ENCODE results near the gene FAM236D.
"Not testable (repeated sequence)": the region's sequence is repeated elsewhere in the genome, so short reads cannot be mapped to it uniquely, and the experiment has no call there.

The FAM236D gene

GRCh38 chrX:72808110-72808509 lies at the start of gene FAM236D:
Gene FAM236D (minus strand): TSS chrX:72808210. CDS start chrX:72808110, 100 bp downstream.
- DNase-seq (ENCODE audit: low spot score in 2 of 2); H3K9me3 Mint-ChIP-seq; H3K4me1 Mint-ChIP-seq; ATAC-seq; H3K36me3 Mint-ChIP-seq; H3K27ac Mint-ChIP-seq; H3K4me3 Mint-ChIP-seq: not testable (repeated sequence)

- DNase-seq (ENCODE audit: low spot score in 2 of 2); H3K36me3 Mint-ChIP-seq; H3K27ac Mint-ChIP-seq; H3K4me1 Mint-ChIP-seq; H3K4me3 Mint-ChIP-seq; ATAC-seq; H3K9me3 Mint-ChIP-seq: not testable (repeated sequence)
Measured at GRCh38 chrX:72837532-72837931, 29.5 kb upstream of the FAM236D start.

- ATAC-seq; H3K27ac Mint-ChIP-seq; DNase-seq (ENCODE audit: low spot score in 2 of 2); H3K36me3 Mint-ChIP-seq; H3K9me3 Mint-ChIP-seq; H3K4me1 Mint-ChIP-seq; H3K4me3 Mint-ChIP-seq: not testable (repeated sequence)
Measured at GRCh38 chrX:72830701-72831100, 22.7 kb upstream of the FAM236D start.

GRCh38 chrX:72790390-72790789 lies 17.6 kb downstream of the FAM236D start:
- not testable (repeated sequence) for H3K4me3 Mint-ChIP-seq; H3K9me3 Mint-ChIP-seq; DNase-seq (ENCODE audit: low spot score in 2 of 2); H3K4me1 Mint-ChIP-seq; H3K36me3 Mint-ChIP-seq; ATAC-seq; H3K27ac Mint-ChIP-seq

GRCh38 chrX:72788142-72788541 lies 19.9 kb downstream of the FAM236D start:
- H3K36me3 Mint-ChIP-seq; H3K4me1 Mint-ChIP-seq; ATAC-seq; H3K4me3 Mint-ChIP-seq; H3K27ac Mint-ChIP-seq; H3K9me3 Mint-ChIP-seq; DNase-seq (ENCODE audit: low spot score in 2 of 2): not testable (repeated sequence)

GRCh38 chrX:72783964-72784363 lies 24.0 kb downstream of the FAM236D start:
- H3K4me3 Mint-ChIP-seq; H3K4me1 Mint-ChIP-seq; DNase-seq (ENCODE audit: low spot score in 2 of 2); ATAC-seq; H3K36me3 Mint-ChIP-seq; H3K9me3 Mint-ChIP-seq; H3K27ac Mint-ChIP-seq: not testable (repeated sequence)

GRCh38 chrX:72783365-72783936 lies 24.6 kb downstream of the FAM236D start:
- not testable (repeated sequence) for H3K9me3 Mint-ChIP-seq; H3K36me3 Mint-ChIP-seq; H3K27ac Mint-ChIP-seq; DNase-seq (ENCODE audit: low spot score in 2 of 2); H3K4me3 Mint-ChIP-seq; H3K4me1 Mint-ChIP-seq; ATAC-seq

GRCh38 chrX:72782560-72782959 lies 25.4 kb downstream of the FAM236D start, which contains the start of gene FAM236B:
Gene FAM236B (minus strand): TSS chrX:72782660. CDS start chrX:72782560, 100 bp downstream.
- not testable (repeated sequence) for H3K4me1 Mint-ChIP-seq; H3K9me3 Mint-ChIP-seq; ATAC-seq; H3K27ac Mint-ChIP-seq; H3K4me3 Mint-ChIP-seq; H3K36me3 Mint-ChIP-seq; DNase-seq (ENCODE audit: low spot score in 2 of 2)

- H3K4me3 Mint-ChIP-seq; H3K4me1 Mint-ChIP-seq; H3K9me3 Mint-ChIP-seq; H3K36me3 Mint-ChIP-seq; ATAC-seq; DNase-seq (ENCODE audit: low spot score in 2 of 2); H3K27ac Mint-ChIP-seq: not testable (repeated sequence)
Measured at GRCh38 chrX:72778146-72778545, 29.9 kb downstream of the FAM236D start.

GRCh38 chrX:72777467-72777790 lies 30.6 kb downstream of the FAM236D start:
- not testable (repeated sequence) for H3K27ac Mint-ChIP-seq; H3K4me1 Mint-ChIP-seq; H3K4me3 Mint-ChIP-seq; H3K9me3 Mint-ChIP-seq; DNase-seq (ENCODE audit: low spot score in 2 of 2); H3K36me3 Mint-ChIP-seq
- peak; percentile 83 for ATAC-seq

GRCh38 chrX:72776653-72777466 lies 31.1 kb downstream of the FAM236D start, which contains the start of gene DMRTC1B:
Gene DMRTC1B (plus strand): TSS chrX:72776890. CDS start chrX:72845136, 68,246 bp downstream.
- not testable (repeated sequence) for H3K4me3 Mint-ChIP-seq; DNase-seq (ENCODE audit: low spot score in 2 of 2); H3K36me3 Mint-ChIP-seq; H3K4me1 Mint-ChIP-seq; H3K27ac Mint-ChIP-seq; H3K9me3 Mint-ChIP-seq
- ATAC-seq: peak; percentile 80

- not testable (repeated sequence) for H3K36me3 Mint-ChIP-seq; H3K27ac Mint-ChIP-seq; DNase-seq (ENCODE audit: low spot score in 2 of 2); H3K4me3 Mint-ChIP-seq; H3K4me1 Mint-ChIP-seq; ATAC-seq; H3K9me3 Mint-ChIP-seq
Measured at GRCh38 chrX:72760454-72760853, 47.6 kb downstream of the FAM236D start.
